Raji (cell line): Measurements from ENCODE around the gene AFF2.

Source experiments
- POLR2A ChIP-seq: IDR thresholded peaks from 2 replicates; pipeline ENCODE4 v1.6.1; 2011; ENCODE audit warnings: low read depth, low read length, control low read depth; ENCODE audit not compliant: insufficient read depth

AFF2 gene

GRCh38 chrX:148917441-148917840 lies 417.0 kb downstream of the AFF2 start:
- no peak for TF ChIP-seq POLR2A

- no peak for TF ChIP-seq POLR2A
Measured at GRCh38 chrX:148923631-148924030, 423.2 kb downstream of the AFF2 start.

- TF ChIP-seq POLR2A, result no peak
Measured at GRCh38 chrX:148926371-148926770, 426.0 kb downstream of the AFF2 start.

GRCh38 chrX:148928811-148929210 lies 428.4 kb downstream of the AFF2 start:
- TF ChIP-seq POLR2A, result no peak

GRCh38 chrX:148929686-148930085 lies 429.3 kb downstream of the AFF2 start:
- no peak for TF ChIP-seq POLR2A

- TF ChIP-seq POLR2A, result no peak
Measured at GRCh38 chrX:148930206-148930729, 429.9 kb downstream of the AFF2 start.

GRCh38 chrX:148933881-148934280 lies 433.5 kb downstream of the AFF2 start:
- TF ChIP-seq POLR2A, result no peak

GRCh38 chrX:148938348-148938747 lies 437.9 kb downstream of the AFF2 start:
- TF ChIP-seq POLR2A, result no peak

GRCh38 chrX:148940411-148940996 lies 440.1 kb downstream of the AFF2 start:
- no peak for TF ChIP-seq POLR2A

GRCh38 chrX:148942754-148943153 lies 442.3 kb downstream of the AFF2 start:
- TF ChIP-seq POLR2A, result no peak

GRCh38 chrX:148947399-148947975 lies 447.1 kb downstream of the AFF2 start:
- no peak for TF ChIP-seq POLR2A

- no peak for TF ChIP-seq POLR2A
Measured at GRCh38 chrX:148956352-148956751, 455.9 kb downstream of the AFF2 start.

GRCh38 chrX:148958901-148959300 lies 458.5 kb downstream of the AFF2 start:
- TF ChIP-seq POLR2A, result no peak

- TF ChIP-seq POLR2A, result no peak
Measured at GRCh38 chrX:148960060-148960459, 459.6 kb downstream of the AFF2 start.

- TF ChIP-seq POLR2A, result no peak
Measured at GRCh38 chrX:148961985-148962384, 461.6 kb downstream of the AFF2 start.

- TF ChIP-seq POLR2A, result no peak
Measured at GRCh38 chrX:148976571-148977400, 476.4 kb downstream of the AFF2 start.

GRCh38 chrX:148979786-148980185 lies 479.4 kb downstream of the AFF2 start:
- no peak for TF ChIP-seq POLR2A

- no peak for TF ChIP-seq POLR2A
Measured at GRCh38 chrX:148984238-148984637, 483.8 kb downstream of the AFF2 start.
